Stimulated activated CD4-positive, alpha-beta T cell treated with anti-CD3 and anti-CD28 coated beads, Interleukin-1b, Interleukin-23, amount 100 ng/mL, for 24 hours (primary cell): ENCODE data around the gene TRUB1.

Experiments
- DNase-seq, 4 experiments: peaks; one replicate each; pipeline ENCODE4 v3.0.0-alpha.2; 2020; ENCODE audit warnings: low read depth in 4 of 4, low spot score in 1 of 4

TRUB1 gene

GRCh38 chr10:114973997-114974396 is 36.0 kb downstream of the TRUB1 start:
- DNase-seq, result no peak

- DNase-seq, result no peak
Measured at GRCh38 chr10:114974625-114975024, 36.6 kb downstream of the TRUB1 start.

- no peak for DNase-seq
Measured at GRCh38 chr10:114975091-114975490, 37.1 kb downstream of the TRUB1 start.

GRCh38 chr10:114982989-114983388 is 45.0 kb downstream of the TRUB1 start:
- no peak for DNase-seq

- DNase-seq, result no peak
Measured at GRCh38 chr10:114987995-114988394, 50.0 kb downstream of the TRUB1 start.

GRCh38 chr10:114990586-114990985 is 52.6 kb downstream of the TRUB1 start:
- DNase-seq, result no peak

- DNase-seq, result no peak
Measured at GRCh38 chr10:114990991-114991390, 53.0 kb downstream of the TRUB1 start.

GRCh38 chr10:114992189-114992775 is 54.3 kb downstream of the TRUB1 start:
- DNase-seq, result no peak

- DNase-seq, result no peak
Measured at GRCh38 chr10:114995468-114996247, 57.7 kb downstream of the TRUB1 start.

GRCh38 chr10:114996542-114996941 is 58.5 kb downstream of the TRUB1 start:
- DNase-seq, result no peak

- no peak for DNase-seq
Measured at GRCh38 chr10:114998993-114999392, 61.0 kb downstream of the TRUB1 start.

GRCh38 chr10:115001506-115002381 is 63.7 kb downstream of the TRUB1 start:
- no peak for DNase-seq

GRCh38 chr10:115003396-115003795 is 65.4 kb downstream of the TRUB1 start:
- DNase-seq, result no peak

GRCh38 chr10:115004236-115004862 is 66.4 kb downstream of the TRUB1 start:
- DNase-seq, result no peak

GRCh38 chr10:115005771-115006170 is 67.8 kb downstream of the TRUB1 start:
- DNase-seq, result no peak

- DNase-seq, result no peak
Measured at GRCh38 chr10:115018185-115018931, 80.4 kb downstream of the TRUB1 start.

- DNase-seq, result no peak
Measured at GRCh38 chr10:115020449-115020848, 82.5 kb downstream of the TRUB1 start.

GRCh38 chr10:115022733-115023132 is 84.7 kb downstream of the TRUB1 start:
- no peak for DNase-seq

- no peak for DNase-seq
Measured at GRCh38 chr10:115023715-115024114, 85.7 kb downstream of the TRUB1 start.

GRCh38 chr10:115024371-115024770 is 86.4 kb downstream of the TRUB1 start:
- no peak for DNase-seq
